Measurements from ENCODE around the gene FRMD4A.
"Not testable (repeated sequence)": the region's sequence is repeated elsewhere in the genome, so short reads cannot be mapped to it uniquely, and the experiment has no call there.

FRMD4A gene

DNA sequence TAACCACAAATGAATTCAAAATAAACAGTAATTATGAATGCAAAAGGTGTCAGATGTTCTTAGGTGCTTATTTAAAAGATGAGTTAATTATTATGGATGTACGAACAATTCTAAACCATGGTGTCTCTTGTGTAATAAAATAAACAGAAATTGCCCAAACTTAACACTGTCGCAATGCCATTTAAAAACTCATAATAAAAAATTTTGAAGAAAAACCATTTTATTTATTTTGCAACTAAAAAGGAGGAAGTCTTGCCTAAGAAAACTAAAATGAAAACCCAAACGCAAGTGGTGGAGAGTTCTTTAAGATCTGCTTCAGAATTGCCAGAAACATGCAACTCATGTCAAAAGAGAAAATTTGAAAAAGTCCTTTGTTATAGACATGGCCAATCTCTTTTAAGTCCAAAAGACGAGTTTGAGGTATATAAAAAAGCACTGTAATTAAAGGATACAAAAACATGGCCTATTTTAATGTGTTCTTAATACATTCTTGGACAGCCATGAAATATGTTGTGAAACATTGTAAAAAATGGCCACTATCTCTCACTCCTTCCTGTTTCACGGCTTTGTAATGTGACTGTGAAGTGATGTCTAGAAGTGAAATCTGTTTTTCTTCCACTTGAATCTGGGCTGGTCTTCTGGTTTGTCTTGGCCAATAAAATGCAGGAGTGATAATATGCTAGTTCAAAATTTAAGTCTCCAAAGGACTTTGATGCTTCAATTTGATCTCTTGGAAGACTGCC is 421.0 kb downstream of the FRMD4A start:
- DNase-seq (ENCODE audit: low spot score), result no peak

DNA sequence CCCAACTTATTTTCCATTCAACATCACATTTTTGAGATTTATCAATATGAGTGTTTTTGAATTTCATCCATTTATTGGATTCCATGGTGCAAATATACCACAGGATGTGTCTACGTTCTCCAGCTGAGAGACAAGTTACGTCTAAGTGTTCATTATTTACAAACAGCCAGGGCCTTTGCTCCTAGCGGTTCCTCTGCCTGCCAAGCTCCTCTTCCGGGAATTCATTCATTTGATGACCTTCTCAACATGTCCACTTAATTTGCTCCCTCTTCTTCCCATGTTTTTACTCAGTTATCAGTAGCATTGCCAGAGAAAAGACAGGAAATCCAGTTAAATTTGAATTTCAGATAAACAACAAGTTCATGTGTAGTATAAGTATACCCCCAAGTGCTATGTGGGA is 422.2 kb downstream of the FRMD4A start:
- no peak for DNase-seq (ENCODE audit: low spot score)

DNA sequence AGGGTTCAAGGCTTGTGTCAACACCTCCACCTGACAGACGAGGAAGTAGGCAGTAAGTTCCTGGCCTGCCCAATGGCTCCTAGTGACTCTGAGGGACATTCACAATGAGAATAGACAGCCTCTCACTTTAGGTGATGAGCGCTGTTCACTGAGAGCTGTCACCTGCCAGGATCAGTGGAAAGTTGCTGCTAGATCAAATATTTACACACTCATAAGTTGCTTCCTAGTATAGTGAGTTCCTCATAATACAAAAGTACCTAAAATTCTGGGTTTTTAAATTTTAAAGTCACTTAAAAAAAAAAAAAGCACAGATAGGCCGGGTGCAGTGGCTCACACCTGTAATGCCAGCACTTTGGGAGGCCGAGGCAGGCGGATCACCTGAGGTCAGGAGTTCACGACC is 423.2 kb downstream of the FRMD4A start:
- no peak for DNase-seq (ENCODE audit: low spot score)

DNA sequence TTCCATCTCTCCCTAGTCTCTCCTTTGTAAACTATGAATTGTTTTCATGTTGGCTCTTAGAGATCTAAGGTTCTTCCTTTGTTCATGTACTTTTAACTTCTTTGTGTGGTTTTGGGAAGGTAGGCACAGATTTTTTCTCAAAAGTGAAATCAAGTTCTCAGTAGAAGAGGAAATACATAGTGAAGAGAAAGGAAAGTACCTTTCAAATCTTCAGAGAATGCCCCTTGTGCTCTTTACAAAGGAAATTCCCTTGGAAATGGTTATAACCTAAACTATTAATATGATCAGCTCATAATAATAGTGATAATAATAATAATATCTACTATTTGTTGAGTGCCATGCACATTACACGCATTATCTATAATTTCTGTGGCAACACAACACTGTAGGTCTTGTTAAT is 425.4 kb downstream of the FRMD4A start:
- DNase-seq (ENCODE audit: low spot score), result no peak

DNA sequence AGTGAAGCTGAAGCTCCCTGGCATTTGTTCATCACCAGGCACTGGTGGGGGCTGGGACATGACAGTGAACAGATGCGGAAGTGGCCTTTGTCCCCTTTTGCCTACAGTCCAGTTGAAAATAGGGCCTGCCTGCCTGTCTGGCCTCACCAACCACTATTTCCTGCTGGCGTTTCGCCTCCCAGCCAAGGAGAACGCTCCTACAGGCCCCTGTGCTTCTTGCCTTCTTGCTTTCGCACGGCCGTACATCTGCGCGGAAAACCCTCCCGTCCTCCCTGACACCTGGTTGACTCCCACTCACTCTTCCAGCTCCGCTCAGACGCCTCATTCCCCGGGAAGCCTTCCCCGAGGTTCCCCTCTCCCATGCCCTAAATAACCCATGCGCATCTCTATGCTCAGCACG is 426.7 kb downstream of the FRMD4A start:
- DNase-seq (ENCODE audit: low spot score), result peak; percentile 43

DNA sequence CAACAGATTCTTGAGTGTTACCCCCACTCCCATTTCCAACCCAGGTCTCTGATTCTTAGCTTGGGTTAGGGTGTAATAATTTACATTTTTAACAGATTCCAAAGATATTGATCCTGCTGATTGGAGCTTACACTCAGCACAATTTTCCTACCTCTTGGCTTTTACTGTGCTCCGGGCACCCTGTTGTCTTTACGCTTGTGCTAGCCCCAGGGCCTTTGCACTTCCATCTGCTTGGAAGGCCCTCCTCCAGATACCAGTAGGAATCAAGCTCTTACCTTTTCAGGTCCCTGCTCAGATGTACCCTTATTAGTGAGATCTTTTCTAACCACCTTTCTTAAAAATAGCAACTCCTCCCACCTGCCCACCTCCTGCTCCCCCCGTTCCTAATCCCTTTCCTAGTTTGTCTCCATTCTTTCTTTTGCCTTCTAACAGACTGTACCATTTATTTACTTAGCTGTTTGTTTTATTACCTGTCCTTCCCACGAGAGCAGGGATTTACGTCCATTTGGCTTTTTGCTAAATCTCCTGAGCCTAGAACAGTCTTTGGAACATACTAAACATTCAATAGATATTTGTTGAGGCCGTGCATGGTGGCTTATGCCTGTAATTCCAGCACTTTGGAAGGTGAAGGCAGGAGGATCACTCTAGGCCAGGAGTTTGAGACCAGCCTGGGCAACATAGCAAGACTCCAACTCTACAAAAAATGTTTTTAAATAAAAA is 427.7 kb downstream of the FRMD4A start:
- no peak for DNase-seq (ENCODE audit: low spot score)

DNA sequence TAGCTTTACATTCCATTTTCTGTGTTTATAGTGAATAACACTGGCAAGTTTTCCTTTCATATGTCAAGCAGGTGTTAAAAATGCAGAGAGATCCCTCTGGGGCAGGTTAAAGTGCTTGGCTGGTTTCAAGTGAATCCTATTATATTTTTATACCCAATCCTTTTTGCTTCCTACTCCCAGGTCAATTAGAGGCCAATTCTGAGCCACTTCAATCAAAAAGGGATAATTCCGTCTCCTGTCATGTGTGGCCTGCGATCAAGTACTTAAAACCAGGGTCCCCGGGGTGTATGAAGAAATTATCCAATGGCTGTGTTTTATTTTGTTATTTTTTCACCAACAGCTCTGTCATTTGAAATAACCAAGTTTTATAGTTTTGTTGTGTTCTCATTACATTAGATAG is 430.8 kb downstream of the FRMD4A start:
- no peak for DNase-seq (ENCODE audit: low spot score)

DNA sequence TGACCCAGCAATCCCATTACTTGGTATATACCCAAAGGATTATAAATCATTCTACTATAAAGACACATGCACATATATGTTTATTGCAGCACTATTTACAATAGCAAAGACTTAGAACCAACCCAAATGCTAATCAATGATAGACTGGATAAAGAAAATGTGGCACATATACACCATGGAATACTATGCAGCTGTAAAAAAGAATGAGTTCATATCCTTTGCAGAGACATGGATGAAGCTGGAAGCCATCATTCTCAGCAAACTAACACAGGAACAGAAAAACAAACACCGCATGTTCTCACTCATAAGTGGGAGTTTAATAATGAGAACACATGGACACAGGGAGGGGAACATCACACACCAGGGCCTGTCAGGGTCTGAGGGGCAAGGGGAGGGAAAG is 434.6 kb downstream of the FRMD4A start:
- DNase-seq (ENCODE audit: low spot score), result not testable (repeated sequence)

DNA sequence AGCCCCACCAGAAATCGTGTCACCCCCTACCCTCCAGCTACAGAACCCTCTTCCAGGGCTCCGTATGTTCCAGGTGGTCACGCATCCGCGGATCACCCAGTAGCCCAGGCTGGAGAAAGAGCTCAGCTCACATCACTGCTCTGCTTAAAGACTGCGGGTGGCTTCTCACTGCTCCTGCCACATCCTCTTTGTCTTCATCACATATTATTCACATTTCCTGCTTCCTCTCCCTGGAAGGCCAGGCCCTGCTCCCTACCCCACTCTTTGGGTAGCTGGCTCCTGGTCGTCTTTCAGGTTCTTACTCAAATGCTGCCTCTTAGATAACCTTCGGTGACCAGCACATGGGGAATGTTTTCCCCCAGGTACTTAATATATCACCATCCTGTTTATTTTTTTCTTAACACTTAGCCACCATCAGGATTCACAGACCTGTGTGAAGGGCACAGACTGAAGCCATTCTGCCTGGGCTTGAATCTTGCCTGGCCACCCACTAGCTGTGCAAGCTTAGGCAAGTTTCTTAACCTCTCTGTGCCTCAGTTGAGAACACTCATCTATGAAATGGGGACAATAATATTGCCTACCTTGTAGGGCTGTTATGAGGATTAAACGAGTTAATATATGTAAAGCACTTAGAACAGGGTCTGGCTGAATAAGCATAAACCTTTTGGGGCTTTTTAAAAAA is 436.2 kb downstream of the FRMD4A start:
- peak; percentile 93 for DNase-seq (ENCODE audit: low spot score)

DNA sequence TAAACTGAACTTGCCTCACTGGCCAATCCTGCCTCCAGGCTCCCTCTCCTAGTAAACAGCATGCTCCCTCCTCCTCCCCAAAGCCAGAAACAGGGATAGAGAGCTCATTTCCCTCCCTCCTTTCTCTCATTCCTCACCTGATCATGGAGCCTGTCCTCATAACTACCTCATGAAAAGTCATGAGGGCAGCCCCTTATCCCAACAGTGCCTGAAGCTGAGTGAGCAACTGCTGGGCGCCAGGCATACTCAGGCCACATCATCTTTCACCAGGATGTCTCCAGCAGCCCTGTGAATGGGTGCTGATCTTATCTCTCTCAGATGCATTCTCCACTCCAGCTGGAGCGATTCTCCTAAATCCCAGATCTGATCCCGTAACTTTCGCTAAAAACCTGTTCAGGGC is 436.8 kb downstream of the FRMD4A start:
- DNase-seq (ENCODE audit: low spot score), result peak; percentile 50

DNA sequence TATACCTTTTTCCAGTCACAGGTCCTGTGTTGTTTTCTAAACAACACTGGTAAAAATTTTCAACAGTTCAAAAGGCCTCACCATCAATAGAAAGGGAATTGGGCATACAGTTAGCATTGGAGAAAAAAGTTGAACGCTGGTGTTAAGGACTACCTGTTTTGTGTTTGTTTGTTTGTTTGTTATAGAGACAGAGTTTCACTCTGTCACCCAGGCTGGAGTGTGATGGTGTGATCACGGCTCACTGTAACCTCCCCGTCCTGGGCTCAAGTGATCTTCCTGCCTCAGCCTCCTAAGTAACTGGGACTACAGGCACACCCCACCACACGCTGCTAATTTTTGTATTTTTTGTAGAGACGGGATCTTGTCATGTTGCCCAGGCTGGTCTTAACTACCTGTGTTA is 437.9 kb downstream of the FRMD4A start:
- peak; percentile 38 for DNase-seq (ENCODE audit: low spot score)

DNA sequence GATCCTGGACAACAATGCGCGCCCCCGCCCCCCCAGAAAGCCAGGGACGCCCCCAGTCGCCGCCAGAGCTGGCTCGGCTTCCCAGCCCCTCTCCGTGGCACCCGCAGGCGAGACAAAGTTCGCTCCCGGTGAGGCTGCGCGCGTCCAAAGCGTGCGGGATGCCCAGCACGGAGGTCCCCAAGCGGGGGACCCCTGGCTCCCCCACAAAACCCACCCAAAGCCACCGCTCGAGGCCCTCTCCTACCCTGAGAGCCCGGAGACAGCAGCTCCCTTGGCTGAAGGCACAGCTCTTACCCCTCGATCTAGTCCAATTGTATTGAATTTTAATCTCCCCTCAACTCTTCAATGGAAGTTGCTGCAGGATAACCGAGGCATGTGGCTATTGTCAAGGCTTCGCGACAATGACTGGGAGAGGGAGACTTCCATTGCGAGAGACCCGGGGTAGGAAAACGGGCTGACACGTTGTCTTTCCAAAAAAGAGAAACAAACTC is 438.7 kb downstream of the FRMD4A start:
- DNase-seq (ENCODE audit: low spot score), result peak; percentile 33

DNA sequence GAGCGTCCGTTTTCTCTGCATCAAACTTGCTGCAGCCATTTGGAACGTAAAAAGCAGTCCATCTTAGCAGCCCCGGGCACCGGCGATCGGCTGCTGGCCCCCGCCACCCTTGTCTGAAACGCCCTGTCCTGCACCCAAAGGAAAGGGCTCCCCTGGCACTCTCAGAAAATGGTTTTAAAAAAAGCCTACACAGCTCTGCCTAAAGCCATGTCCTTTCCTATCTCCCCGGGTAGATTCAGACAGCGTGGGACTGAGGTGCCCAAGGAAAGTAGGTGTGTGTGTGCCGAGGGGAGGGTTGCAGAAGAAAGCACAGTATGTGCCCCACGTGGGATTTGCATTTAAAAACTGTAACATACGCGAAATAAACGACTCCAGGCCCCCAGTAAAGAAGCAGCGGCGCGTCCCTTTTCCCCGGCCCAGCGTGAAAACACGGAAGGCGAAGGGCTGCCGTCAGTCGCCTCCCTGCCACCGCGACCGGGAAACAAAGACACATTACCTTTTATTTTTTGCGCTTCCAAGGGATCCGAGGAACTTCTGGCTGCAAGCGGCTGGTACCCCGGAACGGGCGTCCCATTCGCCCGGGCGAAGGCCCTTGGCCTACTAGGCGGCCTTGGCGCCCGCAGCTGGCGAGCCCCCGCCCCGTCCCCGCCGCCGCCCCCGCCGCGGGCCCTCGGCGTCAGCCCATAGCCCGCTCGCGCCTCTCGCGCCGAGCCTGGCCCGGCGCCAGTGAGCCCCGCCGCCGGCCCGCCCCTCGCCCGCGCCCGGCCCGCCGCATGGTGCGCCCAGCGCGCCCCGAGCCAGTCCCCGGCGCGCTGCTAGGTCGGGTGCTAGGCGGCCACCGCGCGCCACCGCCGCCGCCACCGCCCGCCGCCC is 439.4 kb downstream of the FRMD4A start:
- peak; percentile 62 for DNase-seq (ENCODE audit: low spot score)

DNA sequence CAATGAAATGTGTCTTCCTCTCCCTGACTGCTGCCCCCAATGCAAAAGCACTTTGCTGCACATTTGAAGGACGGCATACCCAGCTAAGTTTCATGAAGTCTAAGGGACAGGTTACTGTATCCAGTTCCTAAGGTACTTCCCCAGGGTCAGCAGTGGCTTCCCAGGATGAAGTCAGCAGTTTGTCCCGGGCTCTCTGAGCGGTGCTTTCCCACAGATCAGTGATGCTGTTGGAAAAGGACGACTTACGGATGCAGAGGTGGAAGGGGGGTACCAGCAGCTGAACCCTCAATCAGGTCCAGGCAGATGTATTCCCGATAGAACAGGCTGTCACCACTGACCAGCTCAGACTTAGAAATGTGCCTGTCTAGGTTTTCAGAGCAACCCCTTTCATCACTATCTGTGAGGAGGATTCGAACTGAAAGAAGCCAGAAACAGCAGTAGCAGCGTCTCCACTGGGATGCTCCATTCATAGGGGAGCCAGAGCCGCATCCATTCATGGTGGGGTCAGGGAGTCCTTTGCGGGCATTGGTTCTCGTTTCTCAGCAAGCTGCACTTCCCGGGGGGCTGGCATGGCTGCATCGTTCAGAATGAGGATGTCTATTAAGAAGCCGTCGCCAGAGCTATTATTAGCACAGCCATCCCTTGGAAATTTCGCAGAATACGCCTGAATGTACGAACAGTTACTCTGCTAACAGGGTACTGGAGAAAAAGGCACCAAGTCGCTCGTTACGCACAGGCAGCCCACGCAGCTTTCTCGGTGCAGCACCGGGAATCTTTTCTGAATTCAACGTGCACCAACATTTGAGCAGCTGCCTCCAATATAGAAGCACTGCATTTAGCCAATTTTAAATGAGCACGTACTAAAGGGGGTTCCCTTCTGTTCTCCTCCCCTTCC is 440.2 kb downstream of the FRMD4A start:
- peak; percentile 25 for DNase-seq (ENCODE audit: low spot score)

DNA sequence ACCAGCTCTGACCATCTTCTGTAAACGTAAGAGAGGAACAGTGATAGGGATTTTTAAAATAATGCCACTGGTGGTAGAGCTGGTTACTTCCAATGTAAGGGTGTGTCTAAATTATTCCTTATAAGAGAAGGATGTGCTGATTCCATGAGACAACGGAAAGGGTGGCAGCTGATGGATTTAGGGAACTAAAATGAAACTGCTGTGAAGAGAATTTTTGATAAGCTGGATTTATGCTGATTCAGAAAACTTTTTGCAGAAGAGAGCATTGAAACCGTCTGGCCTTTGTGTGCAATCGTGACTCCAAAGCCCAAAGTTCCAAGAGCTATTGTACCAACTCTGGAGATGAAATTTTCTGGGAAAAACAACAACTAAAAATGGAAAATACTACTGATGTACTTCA is 443.0 kb downstream of the FRMD4A start:
- no peak for DNase-seq (ENCODE audit: low spot score)

DNA sequence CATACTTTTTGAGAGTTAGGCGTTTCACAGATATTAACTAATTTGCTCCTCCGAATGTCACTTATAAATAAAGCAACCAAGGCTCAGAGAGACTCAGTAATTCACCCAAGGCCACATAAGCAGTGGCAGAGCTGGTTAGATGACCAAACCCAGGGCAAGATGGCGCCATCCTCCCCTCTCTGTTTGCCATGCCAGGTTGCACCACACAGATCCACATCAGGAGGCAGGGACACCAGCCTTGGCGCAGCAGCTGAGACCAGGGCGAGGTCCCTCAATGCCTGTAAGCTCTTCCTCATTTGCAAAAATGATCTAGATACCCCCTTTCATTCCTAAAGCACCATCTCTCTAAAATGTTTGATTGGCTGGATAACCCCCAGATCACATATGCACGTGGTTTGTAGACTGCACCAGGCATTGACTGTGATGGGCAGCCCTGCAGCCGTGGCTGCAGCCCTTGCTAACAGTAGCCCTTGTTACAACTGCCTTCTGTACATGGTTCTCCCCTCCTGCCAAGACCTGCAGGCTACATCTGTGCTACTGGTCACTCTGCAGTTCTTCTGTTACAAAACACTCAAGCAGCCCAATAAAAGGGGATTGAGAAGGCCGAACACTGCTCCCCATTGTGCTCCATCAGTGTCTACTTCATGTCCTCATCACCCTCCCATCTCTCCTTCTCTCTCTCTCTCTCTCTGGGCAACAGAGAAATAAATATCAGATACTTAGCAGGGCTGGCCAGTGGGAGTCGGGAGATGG is 445.3 kb downstream of the FRMD4A start:
- no peak for DNase-seq (ENCODE audit: low spot score)

DNA sequence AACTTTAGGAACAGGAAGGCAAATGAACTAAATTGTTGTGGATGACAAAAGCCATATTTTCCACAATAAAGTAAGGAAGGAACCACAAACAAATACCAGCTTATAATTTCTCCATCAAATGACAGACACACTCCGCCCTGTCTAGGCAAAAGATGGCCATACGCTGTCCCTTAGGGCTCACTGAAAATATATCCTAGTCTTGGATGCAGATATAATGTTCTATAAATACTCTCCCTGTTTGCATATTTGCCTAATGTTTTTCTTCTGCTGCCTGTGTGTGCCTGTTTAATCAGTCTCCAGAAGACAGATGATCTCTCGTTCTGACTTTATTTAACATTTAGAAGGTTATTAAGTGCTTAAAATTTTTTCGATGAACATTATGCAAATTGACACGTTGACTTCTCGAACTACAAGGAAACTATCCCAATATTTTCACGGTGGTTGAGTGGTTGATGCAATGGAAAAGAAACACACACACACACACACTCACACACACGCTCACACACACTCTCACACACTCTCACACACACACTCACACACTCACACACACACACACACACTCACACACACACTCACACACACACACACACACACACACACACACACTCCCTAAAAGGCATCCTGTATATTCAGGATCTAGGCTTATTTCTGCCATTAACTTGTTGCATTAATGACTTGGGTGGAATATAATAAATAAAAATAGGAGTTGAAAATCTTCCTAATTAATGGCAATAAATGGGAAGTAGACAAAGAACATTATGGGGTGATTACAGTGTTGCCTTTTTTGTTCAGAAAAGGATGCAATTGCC is 446.9 kb downstream of the FRMD4A start:
- DNase-seq (ENCODE audit: low spot score), result no peak

DNA sequence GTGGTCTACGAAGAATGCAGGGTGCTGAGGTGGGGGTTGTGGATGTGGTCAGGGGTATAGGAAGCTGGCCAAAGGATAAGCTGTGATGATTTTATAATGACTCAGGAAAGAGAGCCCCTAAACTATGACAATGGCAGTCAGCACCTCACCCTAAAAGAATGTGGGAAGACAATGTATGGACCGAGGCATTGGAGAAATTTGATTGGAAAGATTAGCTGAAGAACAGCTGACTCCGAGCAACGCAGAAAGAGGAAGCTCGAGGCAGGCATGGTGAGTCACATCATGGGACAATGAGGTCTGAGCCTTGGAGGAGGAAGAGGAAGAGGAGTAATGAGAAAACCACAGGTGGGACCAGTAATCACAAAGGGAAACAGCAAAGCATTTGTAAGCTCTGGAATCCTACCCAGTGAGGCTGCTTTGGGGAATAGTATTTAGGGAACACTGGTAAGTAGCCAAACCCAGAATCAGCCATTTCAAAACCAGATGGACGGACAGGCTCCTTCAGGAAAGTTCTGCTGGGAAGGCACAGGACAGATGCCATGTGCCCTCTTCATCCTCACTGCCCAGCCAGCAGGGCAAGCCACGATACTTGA is 448.5 kb downstream of the FRMD4A start:
- peak; percentile 100 for DNase-seq (ENCODE audit: low spot score)

DNA sequence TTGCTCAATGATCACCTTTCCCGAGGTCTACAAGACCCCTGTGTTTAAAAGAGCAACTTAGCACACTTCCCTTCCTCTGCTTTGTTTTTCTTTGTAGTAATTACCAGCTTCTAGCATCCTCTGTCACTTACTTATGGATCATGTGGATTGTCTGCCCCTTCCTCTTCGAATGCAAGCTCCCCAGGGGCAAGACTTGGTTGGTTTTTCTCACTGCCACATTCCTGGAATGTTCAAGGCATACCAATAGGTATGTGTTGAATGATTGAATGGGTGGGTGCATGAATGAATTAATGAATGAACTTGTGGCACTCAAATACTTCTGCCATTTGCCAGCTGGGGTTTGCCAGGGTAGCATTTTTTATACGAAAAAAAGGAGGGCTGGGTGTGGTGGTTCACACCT is 450.0 kb downstream of the FRMD4A start:
- no peak for DNase-seq (ENCODE audit: low spot score)

Data from kidney capillary endothelial cell (primary cell).